Activated CD8-positive, alpha-beta memory T cell treated with anti-CD3 and anti-CD28 coated beads, Interleukin-2, amount 50 U/mL, for 24 hours (primary cell): Measurements from ENCODE around the gene FOXP1.
A peak's percentile ranks its signal among the peaks of the same experiment; 100 is the strongest.

Source experiments
- DNase-seq: peaks from one replicate; pipeline ENCODE4 v3.0.0-alpha.2; 2020; ENCODE audit errors: extremely low read depth

The FOXP1 gene

DNA sequence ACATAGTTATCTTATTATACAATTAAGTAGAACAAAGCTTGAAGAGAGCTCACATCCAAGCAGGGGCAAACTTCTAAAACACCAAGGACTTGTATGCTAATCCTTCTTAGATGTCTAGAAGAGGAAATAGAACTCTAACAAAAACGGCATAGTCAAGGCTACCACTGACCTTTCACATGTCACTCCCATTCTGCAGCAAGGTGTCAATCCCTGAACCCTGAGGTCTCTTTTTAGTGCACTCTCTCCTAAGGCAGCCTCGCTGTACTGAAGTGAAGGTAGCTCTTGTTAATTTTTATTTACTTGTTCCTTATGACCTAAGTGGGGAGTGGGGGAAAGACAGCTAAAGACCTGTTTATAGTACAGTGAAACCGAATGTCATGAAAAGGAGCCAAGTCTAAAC lies 506.5 kb downstream of the FOXP1 start:
- DNase-seq: no peak

DNA sequence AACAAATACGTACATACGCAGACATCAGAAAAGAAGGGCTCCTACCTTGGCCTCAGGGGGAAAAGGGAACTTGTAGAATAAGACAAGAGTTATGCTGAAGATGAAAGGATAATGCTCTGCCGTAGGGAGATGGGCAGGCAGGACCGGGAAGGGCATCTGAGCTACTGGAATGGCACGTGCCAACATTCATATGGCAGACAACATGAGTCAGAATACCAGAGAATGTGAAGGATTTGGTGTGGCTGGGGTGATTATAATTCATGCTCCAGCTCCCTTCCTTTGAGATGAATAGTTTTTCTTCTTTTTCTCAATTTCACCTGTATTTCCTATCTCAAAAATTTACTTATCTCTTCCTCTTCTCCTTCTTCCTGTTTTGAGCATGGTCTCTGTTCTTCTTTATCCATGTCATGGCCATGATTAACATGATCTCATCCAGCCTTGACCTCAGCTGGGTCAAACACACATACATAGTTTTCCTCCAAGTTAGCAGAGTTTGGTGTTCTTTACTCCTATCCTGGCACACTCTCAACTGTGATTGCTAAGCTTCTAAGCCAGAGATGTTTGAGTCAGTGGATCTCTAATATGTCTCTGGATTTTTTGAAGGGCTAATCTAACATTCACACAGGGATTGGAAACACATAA lies 507.0 kb downstream of the FOXP1 start:
- DNase-seq: no peak

DNA sequence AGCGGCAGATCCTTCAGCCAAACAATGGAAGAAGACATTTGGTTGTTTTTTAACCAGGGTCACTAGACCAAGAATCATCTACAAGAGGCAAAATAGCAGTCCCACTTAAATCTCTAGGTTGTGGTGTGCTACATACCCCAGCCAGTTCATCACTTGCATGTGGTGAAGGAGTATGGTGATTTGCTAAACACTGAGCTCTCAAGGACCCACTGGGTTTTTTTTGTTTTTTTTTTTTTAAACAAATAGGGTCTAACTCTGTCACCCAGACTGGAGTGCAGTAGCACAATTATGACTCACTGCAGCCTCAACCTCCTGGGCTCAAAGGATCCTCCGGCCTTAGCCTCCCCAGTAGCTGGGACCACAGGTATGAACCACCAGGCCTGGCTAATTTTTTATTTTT lies 508.0 kb downstream of the FOXP1 start:
- no peak for DNase-seq

DNA sequence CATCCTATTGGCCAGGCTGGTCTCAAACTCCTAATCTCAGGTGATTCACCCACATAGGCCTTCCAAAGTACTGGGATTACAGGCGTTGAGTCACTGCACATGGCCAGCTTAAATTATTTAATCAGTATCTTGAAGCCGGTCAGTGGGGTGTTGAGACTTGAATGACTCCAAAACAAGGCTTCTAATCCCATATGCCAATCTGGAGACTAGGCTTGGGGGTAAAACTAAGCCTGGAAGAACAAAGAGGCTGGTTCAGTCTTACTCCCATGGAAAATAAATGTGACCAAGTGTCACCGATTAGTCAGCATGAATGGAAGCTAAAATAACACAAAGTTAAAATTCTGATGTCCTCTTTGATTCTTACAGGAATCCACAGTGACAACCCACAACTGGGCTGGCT lies 509.1 kb downstream of the FOXP1 start:
- no peak for DNase-seq

DNA sequence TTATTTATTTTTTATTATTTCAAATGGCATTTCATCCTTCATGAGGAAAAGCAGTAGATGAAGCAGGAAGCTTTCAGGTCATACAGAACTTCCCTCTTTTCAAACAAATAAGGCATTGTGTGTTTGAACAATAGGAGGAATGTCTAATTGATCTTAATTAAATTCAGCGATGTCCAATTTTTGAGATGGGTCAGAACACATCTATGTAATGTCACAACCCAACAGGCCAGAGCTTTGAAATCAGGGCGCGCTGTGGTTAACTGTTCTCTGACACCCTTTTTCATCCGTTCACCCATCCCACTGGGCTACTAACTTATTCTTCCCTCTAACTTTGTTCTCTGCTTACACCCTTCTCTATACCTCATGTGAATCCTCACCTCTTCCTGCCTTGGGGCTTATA lies 510.5 kb downstream of the FOXP1 start:
- no peak for DNase-seq

DNA sequence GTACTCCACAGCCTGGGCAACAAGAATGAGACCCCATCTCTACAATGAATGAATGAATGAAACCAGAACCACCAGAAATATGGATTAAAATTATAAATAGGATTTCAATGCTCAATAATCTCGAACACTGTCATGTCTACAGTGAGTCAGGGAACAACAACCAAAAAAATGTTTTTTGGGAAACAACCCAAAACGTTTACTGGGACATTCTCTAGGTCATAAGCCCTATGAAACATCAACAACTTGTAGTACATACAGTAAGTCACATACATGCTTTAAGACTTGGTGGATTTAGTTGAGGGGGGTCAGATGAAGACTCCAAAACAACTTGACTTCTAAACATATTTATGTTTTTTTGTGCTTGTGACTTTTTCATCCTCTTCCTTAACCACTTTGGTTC lies 511.2 kb downstream of the FOXP1 start:
- DNase-seq: no peak

DNA sequence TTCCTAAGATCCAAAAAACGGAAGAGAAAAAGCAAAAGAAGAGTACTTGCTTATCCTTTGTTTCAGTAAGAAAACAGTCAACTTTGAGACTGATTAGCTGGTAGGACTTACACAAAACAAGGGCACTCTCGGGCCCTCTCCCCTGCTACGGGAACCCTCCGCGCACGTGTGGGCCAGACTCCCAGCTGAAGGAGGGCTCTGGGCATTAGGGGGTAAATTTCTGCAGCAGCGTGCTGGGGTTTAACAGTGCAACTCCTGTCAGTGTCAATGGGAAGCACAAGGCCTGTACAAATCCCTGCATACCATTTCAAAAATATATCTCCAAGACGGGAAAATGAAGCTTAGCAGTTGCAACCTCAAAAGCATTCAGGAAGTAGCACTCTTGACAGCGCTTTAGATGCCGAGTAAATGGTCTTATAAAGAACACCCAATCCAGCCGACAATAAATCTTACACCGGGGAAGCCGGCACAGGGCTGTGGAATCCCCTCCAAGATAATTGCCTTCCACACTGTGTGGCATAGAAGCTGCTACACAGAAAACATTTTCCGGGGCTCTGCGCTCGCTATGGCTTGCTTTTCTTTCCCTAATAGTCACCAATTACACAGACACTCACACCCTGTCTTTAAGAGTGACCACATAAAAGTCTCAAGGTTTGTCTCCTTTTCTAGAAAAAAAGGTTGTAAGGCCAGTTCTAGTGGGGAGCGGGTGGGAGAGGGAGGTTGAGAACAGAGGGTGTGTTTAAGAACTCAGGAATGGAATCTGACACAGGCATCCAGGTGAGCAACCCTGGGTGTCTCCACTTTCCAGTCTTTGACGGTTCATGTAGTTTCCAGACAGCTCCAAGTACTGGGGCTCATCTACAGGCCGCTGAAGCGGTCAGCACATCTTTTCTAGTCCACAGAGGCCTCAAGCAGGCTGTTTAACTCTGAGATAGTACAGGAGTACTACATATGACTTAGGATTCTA lies 512.7 kb downstream of the FOXP1 start:
- no peak for DNase-seq

DNA sequence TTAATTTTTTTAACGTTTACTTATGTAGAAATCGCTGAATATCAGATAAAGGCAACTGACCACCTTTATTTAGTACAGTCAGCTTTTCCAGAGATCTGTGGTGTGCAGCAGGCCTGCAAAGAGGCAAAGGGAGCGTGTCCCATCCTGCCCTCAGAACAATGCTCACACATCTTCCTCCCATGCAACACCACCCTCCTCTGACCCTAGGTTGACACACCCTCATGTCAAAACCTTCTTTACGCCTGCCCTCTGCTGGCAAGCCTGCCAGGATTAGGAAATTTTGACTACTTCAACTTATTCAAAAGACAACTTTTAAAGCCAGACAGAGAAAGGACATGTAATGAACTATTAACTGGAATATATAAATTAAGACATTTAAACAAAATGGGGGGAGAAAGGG lies 513.7 kb downstream of the FOXP1 start:
- DNase-seq: peak; percentile 54

DNA sequence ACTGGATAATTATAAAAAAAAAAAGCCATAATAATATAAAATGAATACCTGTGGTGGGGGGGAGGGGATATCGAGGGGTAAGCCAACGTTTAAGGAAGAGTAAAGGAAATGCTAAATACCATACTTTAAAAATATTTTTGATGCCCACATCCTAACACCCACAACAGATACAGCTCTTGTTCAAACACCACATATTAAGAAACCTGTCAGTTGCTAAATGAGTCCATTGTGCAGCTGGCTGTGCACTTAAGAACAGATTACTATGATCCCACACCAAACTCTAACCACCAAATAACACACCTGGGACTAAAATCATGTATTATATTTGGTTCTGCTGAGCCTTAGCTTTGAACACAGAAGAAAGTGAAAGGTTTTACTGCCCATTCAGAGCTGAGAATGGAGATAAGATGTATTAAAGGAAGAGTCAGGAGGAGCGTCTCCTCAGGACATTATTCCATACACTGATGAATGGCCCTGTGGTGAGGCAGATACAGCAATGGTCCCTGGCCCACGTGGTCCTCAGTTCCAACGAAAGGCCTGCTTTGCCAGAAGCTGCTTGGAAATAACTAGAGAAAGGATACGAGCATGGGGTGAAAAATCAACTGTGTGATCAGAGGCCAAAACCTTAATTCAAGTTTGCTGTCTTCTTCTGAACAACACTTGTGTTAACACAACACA lies 515.4 kb downstream of the FOXP1 start:
- DNase-seq: no peak

DNA sequence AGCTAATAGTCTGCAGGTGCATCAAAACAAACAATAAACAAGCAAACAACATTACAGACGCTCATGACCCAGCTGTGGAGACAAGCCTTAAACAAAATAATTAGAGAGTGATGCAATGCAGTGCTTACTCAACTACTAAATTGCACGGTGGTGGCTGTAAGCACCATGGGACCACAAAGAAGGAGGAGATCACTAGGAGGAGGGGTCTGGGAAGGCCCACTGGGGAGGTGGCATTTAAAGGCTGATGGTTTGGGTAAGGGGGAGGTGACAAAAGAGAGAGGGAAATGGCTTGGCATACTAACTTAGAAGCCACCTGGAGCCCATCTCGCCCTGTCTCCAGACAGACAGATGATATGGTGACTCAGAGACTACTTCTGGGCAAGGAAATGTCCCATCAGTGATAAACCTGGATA lies 516.7 kb downstream of the FOXP1 start:
- no peak for DNase-seq

DNA sequence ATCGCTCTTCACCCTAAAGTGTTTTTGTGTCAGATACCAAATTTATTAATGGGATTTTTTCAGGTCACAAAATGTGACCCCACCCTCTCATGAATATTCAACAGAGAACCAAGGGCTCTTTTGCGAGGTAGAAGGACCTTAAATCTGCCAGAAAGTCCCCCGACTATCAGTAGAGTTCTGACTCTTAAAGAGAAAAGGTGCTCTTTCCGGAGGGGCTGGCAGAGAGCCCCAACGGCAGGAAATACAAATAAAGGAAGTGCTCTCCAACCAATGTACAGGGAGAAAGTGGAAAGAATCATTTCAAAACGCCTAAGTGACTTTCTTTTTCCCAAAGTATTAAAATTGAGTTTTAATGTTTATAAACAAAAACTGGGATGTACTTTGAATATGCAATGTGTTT lies 517.2 kb downstream of the FOXP1 start:
- no peak for DNase-seq

DNA sequence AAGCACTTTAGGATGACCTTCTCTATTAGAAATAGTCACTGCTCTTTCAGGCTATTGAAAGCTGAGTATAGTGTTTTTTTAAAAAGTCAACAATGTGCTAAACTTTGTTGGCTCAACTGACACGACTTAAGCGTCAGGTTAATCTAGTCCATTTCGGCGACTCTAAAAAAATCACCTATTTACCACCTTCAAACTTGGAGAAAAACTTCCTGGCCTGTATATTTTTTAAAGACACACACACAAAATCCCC lies 517.8 kb downstream of the FOXP1 start:
- no peak for DNase-seq

DNA sequence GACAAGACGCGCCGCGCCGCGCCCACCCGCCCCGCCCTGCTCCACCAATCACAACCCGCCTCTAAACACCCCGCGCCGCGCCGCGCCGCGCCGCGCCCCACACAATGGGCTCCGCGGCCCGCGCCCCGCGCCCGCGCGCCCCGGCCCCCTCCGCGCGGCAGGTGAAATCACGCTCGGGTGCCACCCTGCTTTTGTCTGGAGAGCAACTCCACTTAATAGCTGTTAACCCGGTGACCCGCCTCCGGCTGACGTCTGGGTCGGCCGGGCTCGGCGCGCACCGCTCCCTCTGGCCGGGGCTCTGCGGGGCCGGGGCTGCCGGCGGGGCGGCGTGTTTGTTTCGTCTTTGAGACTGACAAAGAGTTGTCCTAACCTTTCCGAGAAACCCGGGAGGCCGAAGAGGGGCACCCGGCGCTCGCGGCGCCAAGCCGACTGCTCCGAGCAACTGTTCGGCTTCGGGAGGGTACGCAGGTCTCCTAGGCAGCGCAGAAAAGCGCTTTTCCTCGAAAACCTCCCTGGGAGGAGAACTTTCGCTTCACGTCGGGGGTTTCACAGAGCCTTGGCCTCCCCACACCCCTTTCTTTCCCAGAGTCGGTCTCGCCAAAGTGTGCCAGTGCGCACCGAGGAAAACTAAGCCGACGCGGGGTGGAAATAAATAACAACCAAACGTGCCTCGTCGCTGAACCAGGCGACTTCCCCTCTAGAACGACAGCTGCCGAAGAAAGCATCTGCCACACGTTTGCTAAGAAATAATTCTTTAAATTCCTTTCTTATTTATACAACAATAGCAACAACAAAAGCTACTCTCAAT lies 518.4 kb downstream of the FOXP1 start:
- DNase-seq: no peak

DNA sequence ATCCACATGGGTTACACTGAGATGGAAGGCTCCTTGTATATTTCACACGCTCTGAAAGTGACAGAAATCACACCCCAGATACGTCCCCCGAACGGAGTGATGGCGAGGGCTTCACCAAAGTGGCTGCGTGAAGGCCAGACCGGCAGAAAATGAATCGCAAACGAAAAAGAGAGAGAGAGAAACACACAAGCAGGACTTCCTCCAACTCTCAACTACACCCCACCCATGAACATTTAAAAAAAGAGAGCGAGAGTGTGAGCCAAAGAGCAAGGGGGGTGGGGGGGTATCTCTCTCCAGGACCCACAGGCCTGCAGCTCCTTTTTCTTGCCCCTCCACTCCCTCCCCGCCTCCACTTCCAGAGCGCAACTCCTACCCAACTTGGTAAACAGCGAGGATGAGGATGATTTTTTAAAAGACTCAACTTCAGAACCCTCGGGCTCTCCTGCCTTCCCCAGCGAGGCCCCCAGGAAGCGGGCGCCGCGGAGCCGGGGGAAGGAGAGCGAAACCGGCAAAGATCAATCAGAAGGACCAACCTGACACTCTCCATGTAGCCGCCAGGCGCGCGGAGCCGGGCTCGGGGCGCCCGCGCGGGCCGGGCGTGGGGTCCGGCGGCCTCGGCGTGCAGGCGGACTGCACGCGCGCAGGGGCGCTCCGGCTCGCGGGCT lies 519.1 kb downstream of the FOXP1 start:
- DNase-seq: no peak

DNA sequence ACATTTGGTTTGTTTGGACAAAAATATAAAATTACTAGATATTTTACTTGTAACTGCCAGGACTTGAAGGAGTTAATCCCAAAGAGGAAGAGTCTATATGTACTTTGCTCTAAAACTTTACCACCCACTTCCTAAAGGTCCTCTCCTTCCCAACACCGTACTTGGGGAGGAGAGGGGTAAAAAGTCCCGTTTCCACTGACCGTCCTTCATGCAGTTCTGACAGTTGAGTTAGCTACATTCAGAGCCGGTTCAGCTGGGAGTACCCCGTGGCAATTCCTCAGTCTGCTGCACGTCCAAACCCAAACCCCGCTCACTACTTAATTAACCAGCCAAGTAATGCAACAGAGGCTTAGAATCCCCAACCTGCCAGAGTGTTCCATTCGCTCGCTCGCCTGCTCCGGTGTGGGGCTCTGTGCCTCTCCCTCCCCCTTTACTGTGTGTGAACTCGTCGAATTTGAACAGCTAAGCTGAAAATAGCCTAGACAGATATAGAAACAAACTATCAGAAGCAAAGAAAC lies 519.7 kb downstream of the FOXP1 start:
- DNase-seq: no peak

DNA sequence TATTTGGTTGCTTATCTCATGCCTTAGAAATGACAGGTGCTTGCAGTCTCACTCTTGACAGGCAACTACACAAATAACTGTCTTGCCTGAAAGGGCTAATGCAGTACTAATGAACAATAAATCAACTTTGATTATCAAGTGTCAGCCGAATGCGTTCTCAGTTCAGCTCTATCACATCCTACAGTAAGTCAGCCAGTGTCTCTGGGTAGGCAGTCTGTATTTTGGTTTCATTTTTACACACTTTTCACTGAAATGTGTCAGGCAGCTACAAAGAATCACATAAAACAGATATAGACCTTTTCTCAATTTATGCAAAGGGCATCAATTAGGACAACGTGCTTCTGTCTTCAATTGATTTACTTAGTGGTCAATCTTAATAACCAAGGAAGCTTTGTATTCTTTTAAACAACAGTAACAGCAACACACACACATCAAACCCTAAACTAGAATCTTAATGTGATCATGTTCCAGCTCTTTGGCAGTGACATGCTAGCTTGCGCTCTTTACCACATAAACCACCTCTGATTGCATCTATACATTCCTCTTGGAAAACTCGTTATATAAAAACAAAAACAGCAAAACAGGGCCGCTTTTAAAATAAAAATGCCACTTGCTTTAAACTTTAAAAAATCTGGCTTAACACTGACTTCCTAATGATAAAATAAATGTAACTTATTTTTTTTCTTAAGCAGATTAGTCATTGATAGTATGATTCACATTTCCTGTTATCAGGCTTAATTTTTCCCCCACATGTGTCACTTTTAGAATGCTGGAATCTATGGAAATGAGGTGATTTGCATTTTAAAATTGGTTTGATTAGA lies 520.4 kb downstream of the FOXP1 start:
- no peak for DNase-seq

DNA sequence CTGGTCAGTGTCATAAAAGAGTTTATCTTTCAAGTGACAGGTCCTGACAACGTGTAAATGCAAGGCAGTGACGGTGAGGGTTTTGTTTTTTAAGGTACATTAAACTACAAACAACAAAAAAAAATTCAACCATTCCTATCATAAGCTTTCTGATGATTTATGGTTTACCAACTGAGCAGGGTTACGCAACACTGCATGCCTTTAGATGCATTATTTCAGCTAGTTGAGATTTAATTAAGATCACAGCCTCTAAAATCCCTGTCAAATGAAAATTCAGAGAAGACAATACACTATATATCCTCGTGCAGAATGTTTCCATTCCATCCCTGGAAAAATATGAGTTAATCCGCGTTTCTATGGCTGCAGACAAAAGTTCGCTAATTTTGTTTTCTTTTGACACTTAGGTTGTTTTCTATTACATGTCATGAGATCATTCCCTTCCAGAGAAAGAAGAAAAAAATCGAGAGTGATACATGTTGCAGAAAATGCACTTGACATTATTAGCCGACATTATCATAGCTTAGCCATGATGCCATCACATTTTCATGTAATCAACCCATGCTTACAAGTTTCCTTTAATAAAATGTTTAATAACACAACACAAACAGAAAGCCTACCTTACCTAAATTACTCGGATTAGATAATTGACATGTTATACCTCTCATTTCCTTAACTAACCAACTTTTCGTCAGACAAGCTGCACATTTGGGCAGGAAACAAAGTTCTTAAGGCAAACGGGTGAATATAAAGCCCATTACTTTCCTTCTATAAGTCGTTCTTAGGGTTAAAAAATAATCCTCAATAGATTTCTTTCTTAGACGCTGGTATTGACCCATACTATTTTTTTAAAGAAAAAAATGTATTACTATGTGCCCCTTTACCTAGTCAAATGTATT lies 521.2 kb downstream of the FOXP1 start:
- no peak for DNase-seq

DNA sequence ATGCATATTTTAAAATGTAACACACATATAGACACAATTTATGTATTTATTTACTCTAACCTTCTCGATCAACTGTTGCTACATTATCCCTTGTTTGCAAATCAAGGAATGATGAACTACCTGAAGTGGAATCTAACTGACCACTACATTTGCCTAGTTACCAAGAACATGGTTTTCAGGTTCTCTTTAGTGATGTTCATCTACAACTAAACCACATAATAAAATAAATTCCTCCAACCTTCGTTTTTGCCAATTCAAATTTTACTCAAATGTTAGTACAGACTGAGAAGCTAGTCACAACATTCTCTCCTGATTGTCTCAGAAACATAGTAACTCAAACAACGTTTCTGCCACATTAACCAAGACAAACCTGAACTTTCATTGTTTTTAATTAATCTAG lies 521.9 kb downstream of the FOXP1 start:
- no peak for DNase-seq

DNA sequence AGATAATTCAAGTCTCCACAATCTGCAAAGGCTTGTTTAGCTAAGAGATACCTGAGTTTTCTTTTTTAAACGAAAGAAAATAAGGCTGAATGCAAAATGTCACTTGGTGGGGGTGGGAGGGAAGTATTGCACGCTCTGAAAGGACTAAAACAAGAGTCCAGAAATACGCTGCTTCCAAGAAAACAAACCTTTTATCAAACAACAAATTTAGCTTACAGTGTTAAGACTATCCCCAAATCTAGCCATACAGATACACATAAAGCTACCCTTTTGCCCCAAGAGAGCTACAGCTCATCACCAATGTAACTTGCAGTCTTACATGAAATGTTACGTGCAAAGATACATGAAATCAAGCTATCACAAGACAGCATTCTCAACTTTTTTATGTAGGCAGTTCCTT lies 522.5 kb downstream of the FOXP1 start:
- no peak for DNase-seq

DNA sequence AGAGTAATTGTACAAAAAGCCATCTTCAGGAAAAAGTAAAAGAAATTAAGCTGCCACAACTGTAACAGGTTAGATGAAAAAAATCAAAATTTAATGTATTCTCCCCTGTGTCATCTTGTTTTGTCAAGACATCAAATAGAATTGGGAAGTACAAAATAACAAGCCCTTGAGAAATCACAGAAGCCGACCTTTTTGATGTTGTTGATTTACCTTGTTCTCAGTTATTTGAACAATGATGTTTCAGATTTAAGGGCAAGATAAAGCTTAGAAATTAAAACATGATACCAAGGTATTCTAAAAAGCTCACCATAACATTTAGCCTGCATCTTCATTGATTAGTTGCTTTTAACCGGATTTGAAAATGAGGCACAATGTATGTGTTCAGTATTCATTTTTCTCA lies 523.0 kb downstream of the FOXP1 start:
- no peak for DNase-seq
